ENCODE measurements around the gene SEC23IP. TPM values are rescaled to one million over a fixed set of nuclear protein-coding genes. Genes with fewer than 3 reads are reported as not detected.
"Not testable (repeated sequence)": the region's sequence is repeated elsewhere in the genome, so short reads cannot be mapped to it uniquely, and the experiment has no call there.

The SEC23IP gene
- total RNA-seq, 2 donors from 2014 or later = 14.5 to 16.4 TPM

- H3K4me3 ChIP-seq = peak within 1 kb of the TSS; percentile 65 to 90
- H3K4me1 ChIP-seq = peaks cover 0 to 36% of the 10 kb centered on the region in 2 donors
- no peaks in the 10 kb centered on the region for H3K27me3 ChIP-seq
- H3K36me3 ChIP-seq = no peaks in the 10 kb centered on the region
- H3K27ac ChIP-seq = peak within 1 kb of the TSS; percentile 80 to 89
- no peaks in the 10 kb centered on the region for H3K9me3 ChIP-seq
- no peak for TF ChIP-seq CTCF (IDR thresholded peaks at IDR 0.05)
- DNase-seq (ENCODE audit: low spot score) = no peak
These were observed 20.0 kb upstream of the SEC23IP start, which contains the start of gene MCMBP for GRCh38 chr10:119872610-119872859. MCMBP (minus strand) TSS chr10:119872843; CDS start chr10:119872584, 259 bp downstream.

- Histone ChIP-seq H3K9me3 (no peaks in the 10 kb centered on the region), H3K4me3 (peak overlapping the region; percentile 65 to 90), H3K27me3 (no peaks in the 10 kb centered on the region), H3K4me1 (peaks cover 0 to 34% of the 10 kb centered on the region in 2 donors), H3K27ac (peak overlapping the region; percentile 80 to 89), H3K36me3 (no peaks in the 10 kb centered on the region)
- peak; percentile 81 for DNase-seq (ENCODE audit: low spot score)
- peak in 1 of 2 donors; percentile 29 for TF ChIP-seq CTCF (IDR thresholded peaks at IDR 0.05)
These were observed 19.5 kb upstream of the SEC23IP start for GRCh38 chr10:119872860-119873681.

- Histone ChIP-seq H3K9me3 (no peaks in the 10 kb centered on the region), H3K27me3 (no peaks in the 10 kb centered on the region), H3K4me1 (peaks cover 0 to 3% of the 10 kb centered on the region in 2 donors), H3K4me3 (no peak overlapping the region), H3K27ac (no peak overlapping the region), H3K36me3 (no peaks in the 10 kb centered on the region)
- no peak for TF ChIP-seq CTCF (IDR thresholded peaks at IDR 0.05)
- no peak for DNase-seq (ENCODE audit: low spot score)
These were observed 14.0 kb upstream of the SEC23IP start for GRCh38 chr10:119878524-119878923.

- H3K4me1 ChIP-seq = not testable (repeated sequence)
These were observed 8.5 kb upstream of the SEC23IP start for GRCh38 chr10:119883901-119884611.

GRCh38 chr10:119886070-119886469 lies 6.5 kb upstream of the SEC23IP start:
- H3K36me3 ChIP-seq; H3K27ac ChIP-seq; DNase-seq (ENCODE audit: low spot score); H3K27me3 ChIP-seq; H3K4me3 ChIP-seq; H3K9me3 ChIP-seq; H3K4me1 ChIP-seq: not testable (repeated sequence)

More at GRCh38 chr10:119883901-119884611, 8.5 kb upstream of the SEC23IP start:
- not testable (repeated sequence) for DNase-seq (ENCODE audit: low spot score); H3K27ac ChIP-seq; H3K27me3 ChIP-seq; H3K4me3 ChIP-seq; H3K9me3 ChIP-seq; H3K36me3 ChIP-seq

GRCh38 chr10:119888715-119889114 lies 3.8 kb upstream of the SEC23IP start:
- H3K4me1 ChIP-seq = peaks cover 0 to 14% of the 10 kb centered on the region in 2 donors
- not testable (repeated sequence) for DNase-seq (ENCODE audit: low spot score); H3K27ac ChIP-seq; H3K9me3 ChIP-seq; H3K27me3 ChIP-seq; H3K36me3 ChIP-seq; H3K4me3 ChIP-seq

GRCh38 chr10:119889201-119889600 lies 3.3 kb upstream of the SEC23IP start:
- H3K36me3 ChIP-seq; H3K4me3 ChIP-seq; H3K9me3 ChIP-seq; H3K27ac ChIP-seq; DNase-seq (ENCODE audit: low spot score); H3K27me3 ChIP-seq: not testable (repeated sequence)
- H3K4me1 ChIP-seq = peaks cover 4 to 19% of the 10 kb centered on the region in 2 donors

GRCh38 chr10:119890307-119890706 lies 2.2 kb upstream of the SEC23IP start:
- not testable (repeated sequence) for H3K27ac ChIP-seq; H3K9me3 ChIP-seq; H3K27me3 ChIP-seq; DNase-seq (ENCODE audit: low spot score); H3K4me3 ChIP-seq; H3K36me3 ChIP-seq
- H3K4me1 ChIP-seq = peaks cover 6 to 29% of the 10 kb centered on the region in 2 donors

- H3K4me1 ChIP-seq = peaks cover 6 to 44% of the 10 kb centered on the region in 2 donors
- not testable (repeated sequence) for DNase-seq (ENCODE audit: low spot score); H3K9me3 ChIP-seq; H3K36me3 ChIP-seq; H3K27me3 ChIP-seq
- peak overlapping the region; percentile 82 to 99 for H3K4me3 ChIP-seq
- H3K27ac ChIP-seq = peak overlapping the region; percentile 89 to 92
These were observed 712 bp upstream of the SEC23IP start for GRCh38 chr10:119891849-119892187.

All from right atrium auricular region (tissue), 2 donors.